CD4-positive, CD25-positive, alpha-beta regulatory T cell (primary cell): ENCODE measurements around the gene ACE. TPM values are rescaled to one million over a fixed set of nuclear protein-coding genes. Genes with fewer than 3 reads are reported as not detected.
A peak's percentile ranks its signal among the peaks of the same experiment; 100 is the strongest.

Source experiments
- ATAC-seq, 2 donors: fragments of 150-1000 bp; cut with Tn5 transposase; one replicate each; pipeline ENCODE4 v1.10.0; 2021; ENCODE audit warnings: low read depth in 2 of 2, moderate number of reproducible peaks in 2 of 2, moderate library complexity in 1 of 2
- DNase-seq, 3 donors: peaks; one replicate each; pipeline versions ENCODE4 v3.0.0 to v3.0.0-alpha.2; 2012 to 2022; ENCODE audit warnings: mixed read lengths in 1 of 3
- H3K27ac ChIP-seq: one replicate; pipeline ENCODE4 v1.7.0; 2013; ENCODE audit warnings: mild to moderate bottlenecking, low read length; ENCODE audit not compliant: insufficient read depth, poor library complexity, severe bottlenecking
- H3K27me3 ChIP-seq: one replicate; pipeline ENCODE4 v1.7.0; 2013; ENCODE audit warnings: low read length; ENCODE audit not compliant: control insufficient read depth, insufficient read depth
- H3K36me3 ChIP-seq: one replicate; pipeline ENCODE4 v1.7.0; 2013; ENCODE audit warnings: mild to moderate bottlenecking, low read length, moderate library complexity; ENCODE audit not compliant: control insufficient read depth, insufficient read depth
- H3K4me1 ChIP-seq: 2 replicates; pipeline ENCODE4 v1.7.0; 2013; ENCODE audit warnings: mild to moderate bottlenecking, low read length; ENCODE audit not compliant: insufficient read depth, control insufficient read depth, poor library complexity, severe bottlenecking
- H3K4me3 ChIP-seq: one replicate; pipeline ENCODE4 v1.7.0; 2013; ENCODE audit warnings: low read depth, mild to moderate bottlenecking, low read length, moderate library complexity
- H3K9me3 ChIP-seq, 2 experiments: 1 replicate in 1 of 2; 2 replicates in 1 of 2; pipeline ENCODE4 v1.7.0; 2013; ENCODE audit warnings: low read length in 2 of 2, mild to moderate bottlenecking in 1 of 2, moderate library complexity in 1 of 2; ENCODE audit not compliant: control insufficient read depth in 2 of 2
- H3K27ac Mint-ChIP-seq, 3 donors: one replicate each; pipeline ENCODE4 v1.8.0; 2020 to 2022; ENCODE audit warnings: mild to moderate bottlenecking in 3 of 3, mixed read lengths in 3 of 3, moderate library complexity in 2 of 3
- H3K27me3 Mint-ChIP-seq: one replicate; pipeline ENCODE4 v1.8.0; 2022; ENCODE audit warnings: mild to moderate bottlenecking, mixed read lengths
- H3K36me3 Mint-ChIP-seq: one replicate; pipeline ENCODE4 v1.8.0; 2020; ENCODE audit warnings: mixed read lengths
- H3K4me1 Mint-ChIP-seq, 4 donors: one replicate each; pipeline ENCODE4 v1.8.0; 2020 to 2022; ENCODE audit warnings: mixed read lengths in 4 of 4, mild to moderate bottlenecking in 1 of 4
- H3K4me3 Mint-ChIP-seq, 4 donors: one replicate each; pipeline ENCODE4 v1.8.0; 2020 to 2022; ENCODE audit warnings: mild to moderate bottlenecking in 4 of 4, mixed read lengths in 4 of 4, moderate library complexity in 3 of 4
- H3K9me3 Mint-ChIP-seq, 7 donors: one replicate each; pipeline ENCODE4 v1.8.0; 2020 to 2022; ENCODE audit warnings: mixed read lengths in 7 of 7, mild to moderate bottlenecking in 3 of 7, moderate library complexity in 2 of 7
- polyA plus RNA-seq, 4 donors: library from polyadenylated mRNA; unstranded; fragments of 300-500 nt; fragmentation: Illumina TruSeq; gene quantifications; one replicate each; pipeline ENCODE4 v1.2.3, GENCODE V29; 2021
- total RNA-seq: library from RNA; stranded (reverse); gene quantifications from one replicate; pipeline ENCODE4 v1.2.3, GENCODE V29; 2022

Gene ACE
- total and polyA plus RNA-seq, 5 donors from 2014 or later: 0.15 to 4.2 TPM; not detected in 3

DNA sequence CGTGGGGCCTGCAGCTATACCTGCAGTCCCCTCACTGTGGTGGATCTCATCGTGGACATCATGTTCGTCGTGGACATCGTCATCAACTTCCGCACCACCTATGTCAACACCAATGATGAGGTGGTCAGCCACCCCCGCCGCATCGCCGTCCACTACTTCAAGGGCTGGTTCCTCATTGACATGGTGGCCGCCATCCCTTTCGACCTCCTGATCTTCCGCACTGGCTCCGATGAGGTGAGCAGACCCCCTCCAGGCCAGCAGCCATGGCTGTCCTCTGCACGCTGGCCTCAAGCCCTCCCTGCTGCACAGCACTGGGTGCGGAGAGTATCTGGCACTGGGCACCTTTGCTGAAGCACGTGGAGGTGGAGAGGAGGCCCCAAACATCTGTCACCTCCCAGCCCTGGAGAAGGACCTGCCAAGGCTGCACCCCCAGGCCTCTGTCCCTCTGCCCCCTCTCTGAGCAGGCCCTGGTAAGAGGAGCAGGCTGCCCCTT is 57.3 kb downstream of the ACE start:
- no peaks in the 10 kb centered on the region for H3K9me3 ChIP-seq
- no peaks in the 10 kb centered on the region for H3K27me3 ChIP-seq
- DNase-seq: no peak
- Mint-ChIP-seq H3K27me3 (peaks cover 10% of the 10 kb centered on the region), H3K27ac (no peak overlapping the region), H3K36me3 (no peaks in the 10 kb centered on the region), H3K9me3 (peaks cover 0 to 2% (median 0%) of the 10 kb centered on the region in 7 donors), H3K4me3 (no peak overlapping the region), H3K4me1 (peaks cover 0 to 4% (median 0%) of the 10 kb centered on the region in 4 donors)
- no peaks in the 10 kb centered on the region for H3K36me3 ChIP-seq
- no peak for ATAC-seq
- no peak overlapping the region for H3K4me3 ChIP-seq
- no peak overlapping the region for H3K27ac ChIP-seq
- peaks cover 6% of the 10 kb centered on the region for H3K4me1 ChIP-seq

DNA sequence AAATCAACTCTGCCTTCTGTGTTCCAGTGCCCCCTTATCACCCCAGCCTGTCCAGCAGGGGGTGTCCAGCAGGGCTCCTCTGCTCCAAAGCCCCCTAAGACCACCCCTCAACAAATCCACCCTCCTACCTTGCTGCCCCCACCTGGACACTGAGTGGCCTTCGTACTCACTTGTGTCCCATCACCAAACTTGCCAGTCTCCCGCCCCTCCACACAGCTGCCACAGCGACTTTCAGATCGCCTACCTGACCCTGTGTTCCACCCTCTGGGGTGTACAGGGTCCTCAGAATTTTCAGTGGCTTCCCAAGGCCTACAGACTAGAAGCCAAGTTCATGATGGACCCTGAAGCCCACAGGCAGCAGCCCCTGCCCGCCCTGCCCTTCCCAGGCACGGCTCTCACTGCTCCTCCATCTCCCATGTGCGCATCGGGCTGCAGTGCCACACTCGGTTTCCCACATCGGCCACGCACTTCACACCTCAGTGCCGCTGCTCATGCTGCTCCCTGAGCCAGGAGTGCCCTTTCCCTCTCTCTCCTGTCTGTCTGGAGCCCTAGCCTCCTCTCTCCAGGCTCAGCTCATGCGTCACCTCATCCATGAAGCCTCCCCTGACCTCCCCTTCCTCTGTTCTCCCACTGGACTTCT is 58.1 kb downstream of the ACE start:
- no peak overlapping the region for H3K27ac ChIP-seq
- H3K9me3 ChIP-seq: no peaks in the 10 kb centered on the region
- Mint-ChIP-seq H3K27ac (no peak overlapping the region), H3K9me3 (peaks cover 0 to 4% (median 0%) of the 10 kb centered on the region in 7 donors), H3K36me3 (no peaks in the 10 kb centered on the region), H3K4me3 (no peak overlapping the region), H3K4me1 (peaks cover 0 to 11% (median 0%) of the 10 kb centered on the region in 4 donors), H3K27me3 (peaks cover 15% of the 10 kb centered on the region)
- H3K27me3 ChIP-seq: no peaks in the 10 kb centered on the region
- no peaks in the 10 kb centered on the region for H3K36me3 ChIP-seq
- no peak overlapping the region for H3K4me3 ChIP-seq
- H3K4me1 ChIP-seq: peaks cover 6% of the 10 kb centered on the region
- ATAC-seq: no peak
- no peak for DNase-seq

DNA sequence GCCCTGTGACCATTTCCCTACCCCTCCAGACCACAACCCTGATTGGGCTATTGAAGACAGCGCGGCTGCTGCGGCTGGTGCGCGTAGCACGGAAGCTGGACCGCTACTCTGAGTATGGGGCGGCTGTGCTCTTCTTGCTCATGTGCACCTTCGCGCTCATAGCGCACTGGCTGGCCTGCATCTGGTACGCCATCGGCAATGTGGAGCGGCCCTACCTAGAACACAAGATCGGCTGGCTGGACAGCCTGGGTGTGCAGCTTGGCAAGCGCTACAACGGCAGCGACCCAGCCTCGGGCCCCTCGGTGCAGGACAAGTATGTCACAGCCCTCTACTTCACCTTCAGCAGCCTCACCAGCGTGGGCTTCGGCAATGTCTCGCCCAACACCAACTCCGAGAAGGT is 58.8 kb downstream of the ACE start:
- H3K36me3 ChIP-seq: no peaks in the 10 kb centered on the region
- DNase-seq (no peak), ATAC-seq (no peak)
- Mint-ChIP-seq H3K36me3 (no peaks in the 10 kb centered on the region), H3K4me3 (no peak overlapping the region), H3K4me1 (peaks cover 0 to 11% (median 0%) of the 10 kb centered on the region in 4 donors), H3K27me3 (peaks cover 15% of the 10 kb centered on the region), H3K27ac (no peak overlapping the region), H3K9me3 (peaks cover 0 to 4% (median 0%) of the 10 kb centered on the region in 7 donors)
- H3K4me1 ChIP-seq: peaks cover 6% of the 10 kb centered on the region
- H3K4me3 ChIP-seq: no peak overlapping the region
- H3K9me3 ChIP-seq: no peaks in the 10 kb centered on the region
- H3K27ac ChIP-seq: no peak overlapping the region
- H3K27me3 ChIP-seq: no peaks in the 10 kb centered on the region

DNA sequence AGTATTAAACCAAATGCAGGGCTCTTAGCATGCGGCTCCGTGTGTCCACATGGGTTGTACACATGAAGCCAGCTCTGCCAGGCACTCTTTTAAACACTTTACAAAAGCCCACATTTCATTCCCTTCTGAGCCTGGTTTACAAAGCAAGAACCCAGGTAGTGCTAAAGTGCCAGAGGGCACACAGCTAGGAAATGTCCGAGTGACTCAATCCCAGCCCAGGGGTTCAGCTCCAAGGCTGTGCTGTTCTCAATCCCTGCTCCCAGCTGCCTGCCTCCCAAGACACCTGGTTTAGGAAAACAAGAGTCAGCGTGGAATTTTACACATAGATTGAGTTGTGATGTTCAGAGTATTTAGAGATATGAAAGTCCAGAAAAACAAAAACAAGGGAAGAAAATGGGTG is 60.1 kb downstream of the ACE start:
- no peak overlapping the region for H3K27ac ChIP-seq
- peaks cover 0 to 11% (median 0%) of the 10 kb centered on the region in 4 donors for H3K4me1 Mint-ChIP-seq
- no peak for ATAC-seq
- no peaks in the 10 kb centered on the region for H3K36me3 Mint-ChIP-seq
- no peak for DNase-seq
- H3K4me3 Mint-ChIP-seq: no peak overlapping the region
- no peak overlapping the region for H3K4me3 ChIP-seq
- peaks cover 26% of the 10 kb centered on the region for H3K27me3 Mint-ChIP-seq
- H3K9me3 ChIP-seq: no peaks in the 10 kb centered on the region
- no peak overlapping the region for H3K27ac Mint-ChIP-seq
- H3K27me3 ChIP-seq: no peaks in the 10 kb centered on the region
- H3K4me1 ChIP-seq: peaks cover 6% of the 10 kb centered on the region
- peaks cover 0 to 4% (median 0%) of the 10 kb centered on the region in 7 donors for H3K9me3 Mint-ChIP-seq
- H3K36me3 ChIP-seq: no peaks in the 10 kb centered on the region

DNA sequence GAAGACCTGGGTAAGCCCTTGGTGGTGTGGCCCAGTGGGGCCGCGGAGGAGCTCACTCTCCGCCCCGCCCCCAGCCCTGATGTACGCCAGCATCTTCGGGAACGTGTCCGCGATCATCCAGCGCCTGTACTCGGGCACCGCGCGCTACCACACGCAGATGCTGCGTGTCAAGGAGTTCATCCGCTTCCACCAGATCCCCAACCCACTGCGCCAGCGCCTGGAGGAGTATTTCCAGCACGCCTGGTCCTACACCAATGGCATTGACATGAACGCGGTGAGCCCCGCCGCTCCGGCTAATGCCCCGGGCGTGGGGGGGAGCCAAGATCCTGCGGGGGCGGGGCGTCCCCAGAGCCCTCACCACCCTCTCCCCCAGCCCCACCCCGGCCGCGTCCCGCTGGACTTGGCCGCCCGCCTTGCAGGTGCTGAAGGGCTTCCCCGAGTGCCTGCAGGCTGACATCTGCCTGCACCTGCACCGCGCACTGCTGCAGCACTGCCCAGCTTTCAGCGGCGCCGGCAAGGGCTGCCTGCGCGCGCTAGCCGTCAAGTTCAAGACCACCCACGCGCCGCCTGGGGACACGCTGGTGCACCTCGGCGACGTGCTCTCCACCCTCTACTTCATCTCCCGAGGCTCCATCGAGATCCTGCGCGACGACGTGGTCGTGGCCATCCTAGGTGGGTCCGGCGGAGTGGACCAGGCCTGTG is 61.3 kb downstream of the ACE start:
- Histone ChIP-seq H3K4me1 (peaks cover 6% of the 10 kb centered on the region), H3K27ac (no peak overlapping the region), H3K27me3 (no peaks in the 10 kb centered on the region), H3K4me3 (no peak overlapping the region), H3K9me3 (no peaks in the 10 kb centered on the region), H3K36me3 (no peaks in the 10 kb centered on the region)
- Mint-ChIP-seq H3K36me3 (no peaks in the 10 kb centered on the region), H3K4me3 (peak overlapping the region in 1 of 4 donors; percentile 58), H3K9me3 (peaks cover 0 to 4% (median 0%) of the 10 kb centered on the region in 7 donors), H3K4me1 (peaks cover 0 to 11% (median 0%) of the 10 kb centered on the region in 4 donors), H3K27me3 (peaks cover 26% of the 10 kb centered on the region), H3K27ac (no peak overlapping the region)
- ATAC-seq: peak in 1 of 2 donors; percentile 22
- no peak for DNase-seq

DNA sequence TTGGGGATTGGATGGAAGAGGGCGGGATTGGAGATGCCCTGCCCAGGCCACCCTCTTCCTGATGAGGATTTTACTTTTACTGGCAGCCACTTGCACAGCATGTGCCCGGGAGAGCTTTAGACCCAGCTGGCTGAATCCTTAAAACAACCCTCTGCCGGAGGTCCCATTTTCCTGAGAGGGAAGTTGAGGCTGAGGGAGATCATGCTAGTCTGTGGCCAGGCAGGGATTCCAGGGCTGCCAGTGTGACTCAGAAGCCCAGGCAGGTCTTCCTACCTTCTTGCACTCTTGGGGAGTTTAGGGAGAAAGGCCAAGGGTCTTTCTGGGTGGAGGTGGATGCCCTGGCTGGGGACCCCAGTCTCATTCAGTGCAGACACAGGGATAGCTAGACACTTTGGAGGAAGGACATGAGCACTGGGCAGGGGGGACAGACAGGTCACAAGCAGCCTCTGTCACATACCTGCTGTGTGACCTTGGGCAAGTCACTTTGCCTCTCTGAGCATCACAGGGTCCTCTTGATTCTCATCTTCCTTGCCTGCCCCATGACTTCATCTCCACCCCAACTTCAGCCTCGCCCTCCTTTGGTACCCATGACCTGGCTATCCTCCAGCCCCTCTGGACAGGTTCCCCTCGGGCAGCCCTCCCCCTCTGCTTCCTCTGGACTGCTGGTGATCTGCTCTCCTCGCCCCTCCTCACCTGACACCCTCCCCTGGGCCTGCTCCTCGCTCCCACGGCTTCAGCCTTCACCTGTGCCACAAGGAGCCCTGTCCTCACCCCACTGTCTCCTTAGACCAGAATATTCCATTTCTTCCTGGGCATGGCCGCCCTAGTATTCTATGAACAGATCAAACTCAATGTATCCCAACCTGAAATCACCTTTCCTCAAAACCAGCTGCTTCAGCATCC is 62.1 kb downstream of the ACE start:
- Mint-ChIP-seq H3K4me3 (no peak overlapping the region), H3K36me3 (no peaks in the 10 kb centered on the region), H3K27me3 (peaks cover 26% of the 10 kb centered on the region), H3K4me1 (peaks cover 0 to 11% (median 0%) of the 10 kb centered on the region in 4 donors), H3K27ac (no peak overlapping the region), H3K9me3 (peaks cover 0 to 4% (median 0%) of the 10 kb centered on the region in 7 donors)
- Histone ChIP-seq H3K36me3 (no peaks in the 10 kb centered on the region), H3K4me1 (peaks cover 6% of the 10 kb centered on the region), H3K9me3 (no peaks in the 10 kb centered on the region), H3K27ac (no peak overlapping the region), H3K27me3 (no peaks in the 10 kb centered on the region), H3K4me3 (no peak overlapping the region)
- ATAC-seq: no peak
- no peak for DNase-seq

DNA sequence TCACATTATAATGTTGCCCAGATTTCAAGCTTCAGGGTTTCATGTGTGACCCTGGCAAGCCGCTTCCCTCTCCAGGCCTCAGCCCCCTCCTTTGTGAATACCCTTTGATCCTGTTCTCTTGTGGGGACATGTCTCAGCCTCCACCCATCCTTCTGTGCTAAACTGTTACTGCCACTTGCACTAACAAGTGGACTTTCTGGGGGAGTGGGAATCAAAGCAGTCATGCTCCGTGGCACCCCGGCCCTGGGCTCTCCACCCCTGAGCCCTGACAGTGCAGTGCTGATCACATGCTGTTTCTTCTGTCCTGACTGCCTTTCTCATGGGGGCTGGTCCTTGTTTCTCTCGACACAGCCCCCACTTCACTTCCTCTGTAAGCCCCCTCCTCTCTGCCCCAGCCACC is 63.7 kb downstream of the ACE start:
- Mint-ChIP-seq H3K27me3 (peaks cover 26% of the 10 kb centered on the region), H3K9me3 (peaks cover 0 to 2% (median 0%) of the 10 kb centered on the region in 7 donors), H3K27ac (no peak overlapping the region), H3K4me3 (peak overlapping the region in 1 of 4 donors; percentile 54), H3K4me1 (peaks cover 0 to 11% (median 0%) of the 10 kb centered on the region in 4 donors), H3K36me3 (no peaks in the 10 kb centered on the region)
- Histone ChIP-seq H3K9me3 (no peaks in the 10 kb centered on the region), H3K27me3 (no peaks in the 10 kb centered on the region), H3K27ac (no peak overlapping the region), H3K4me1 (peaks cover 6% of the 10 kb centered on the region), H3K36me3 (no peaks in the 10 kb centered on the region), H3K4me3 (no peak overlapping the region)
- no peak for DNase-seq
- ATAC-seq: no peak
